ENCODE results near the gene ALOX5AP. TPM values are rescaled to one million over a fixed set of nuclear protein-coding genes. Genes with fewer than 3 reads are reported as not detected.
A peak's percentile ranks its signal among the peaks of the same experiment; 100 is the strongest.

ALOX5AP gene
- total RNA-seq, 2 experiments from 2014 or later = 40.5 to 42.2 TPM

DNA sequence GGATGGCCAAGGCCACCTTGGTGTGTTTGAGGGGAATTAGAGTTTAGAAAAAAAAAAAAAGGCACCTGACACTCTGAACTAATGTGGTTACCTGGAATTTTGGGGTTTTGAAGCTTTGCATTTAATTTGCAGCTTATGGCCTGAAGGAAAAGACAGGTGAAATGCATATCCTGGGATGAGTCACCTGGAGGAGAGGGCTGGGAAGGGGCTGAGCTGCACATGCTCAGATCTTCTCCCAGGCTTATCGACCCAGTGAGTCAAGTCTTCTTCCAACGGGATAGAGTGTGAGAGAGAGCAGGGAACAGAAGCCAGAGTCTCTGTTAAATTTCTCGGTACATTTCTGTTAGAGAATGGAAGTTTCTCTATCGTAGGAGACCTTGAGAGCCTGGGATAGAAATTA lies 29.7 kb upstream of the ALOX5AP start:
- H3K4me1 Mint-ChIP-seq (ENCODE audit: low read depth) = no peaks in the 10 kb centered on the region
- H3K36me3 Mint-ChIP-seq (ENCODE audit: low read depth) = no peaks in the 10 kb centered on the region
- TF ChIP-seq, protein P1, sequence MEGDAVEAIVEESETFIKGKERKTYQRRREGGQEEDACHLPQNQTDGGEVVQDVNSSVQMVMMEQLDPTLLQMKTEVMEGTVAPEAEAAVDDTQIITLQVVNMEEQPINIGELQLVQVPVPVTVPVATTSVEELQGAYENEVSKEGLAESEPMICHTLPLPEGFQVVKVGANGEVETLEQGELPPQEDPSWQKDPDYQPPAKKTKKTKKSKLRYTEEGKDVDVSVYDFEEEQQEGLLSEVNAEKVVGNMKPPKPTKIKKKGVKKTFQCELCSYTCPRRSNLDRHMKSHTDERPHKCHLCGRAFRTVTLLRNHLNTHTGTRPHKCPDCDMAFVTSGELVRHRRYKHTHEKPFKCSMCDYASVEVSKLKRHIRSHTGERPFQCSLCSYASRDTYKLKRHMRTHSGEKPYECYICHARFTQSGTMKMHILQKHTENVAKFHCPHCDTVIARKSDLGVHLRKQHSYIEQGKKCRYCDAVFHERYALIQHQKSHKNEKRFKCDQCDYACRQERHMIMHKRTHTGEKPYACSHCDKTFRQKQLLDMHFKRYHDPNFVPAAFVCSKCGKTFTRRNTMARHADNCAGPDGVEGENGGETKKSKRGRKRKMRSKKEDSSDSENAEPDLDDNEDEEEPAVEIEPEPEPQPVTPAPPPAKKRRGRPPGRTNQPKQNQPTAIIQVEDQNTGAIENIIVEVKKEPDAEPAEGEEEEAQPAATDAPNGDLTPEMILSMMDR (IDR thresholded peaks at IDR 0.05) = no peak
- H3K27me3 Mint-ChIP-seq = no peaks in the 10 kb centered on the region
- no peak overlapping the region for H3K4me3 Mint-ChIP-seq
- ATAC-seq (no peak), DNase-seq (no peak)
- intact Hi-C loops (cut with micrococcal nuclease) = no loop called here
- H3K9me3 Mint-ChIP-seq = no peaks in the 10 kb centered on the region
- POLR2A ChIA-PET = interaction anchor here (0.7 kb wide), 1 partner anchor 8 kb away, joined by 3 read pairs; no protein-coding TSS in a partner anchor
- CTCF ChIA-PET = no interaction called here
- H3K27ac Mint-ChIP-seq = no peak overlapping the region

DNA sequence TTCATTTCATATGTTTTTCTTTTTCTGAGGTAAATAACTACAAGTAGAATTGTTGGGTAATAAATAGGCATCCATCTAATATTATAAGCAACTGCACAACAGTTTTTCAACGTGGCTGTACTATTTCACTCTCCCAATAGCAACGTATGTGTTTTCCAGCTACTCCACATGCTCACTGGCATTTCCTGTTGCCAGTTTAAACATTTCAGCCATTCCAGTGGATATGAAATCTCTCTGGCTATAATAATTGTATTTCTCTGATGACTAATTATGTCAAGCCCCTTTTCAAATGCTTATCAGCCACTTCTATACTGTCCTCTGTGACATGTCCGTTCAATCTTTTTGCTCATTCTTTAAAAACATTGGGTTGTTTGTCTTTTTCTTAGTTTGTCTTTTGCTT lies 26.8 kb upstream of the ALOX5AP start:
- intact Hi-C loops (cut with micrococcal nuclease) = no loop called here
- DNase-seq (no peak), ATAC-seq (no peak)
- H3K36me3 Mint-ChIP-seq (ENCODE audit: low read depth) = no peaks in the 10 kb centered on the region
- peaks cover 12% of the 10 kb centered on the region for H3K4me1 Mint-ChIP-seq (ENCODE audit: low read depth)
- POLR2A ChIA-PET = no interaction called here
- no peak overlapping the region for H3K4me3 Mint-ChIP-seq
- H3K27ac Mint-ChIP-seq = no peak overlapping the region
- no peaks in the 10 kb centered on the region for H3K9me3 Mint-ChIP-seq
- no peaks in the 10 kb centered on the region for H3K27me3 Mint-ChIP-seq
- CTCF ChIA-PET = interaction anchor here (1.3 to 1.7 kb wide), 2 partner anchors 26 to 95 kb away, joined by 3 to 5 read pairs; no protein-coding TSS in a partner anchor
- TF ChIP-seq, protein P1 (IDR thresholded peaks at IDR 0.05) = no peak

DNA sequence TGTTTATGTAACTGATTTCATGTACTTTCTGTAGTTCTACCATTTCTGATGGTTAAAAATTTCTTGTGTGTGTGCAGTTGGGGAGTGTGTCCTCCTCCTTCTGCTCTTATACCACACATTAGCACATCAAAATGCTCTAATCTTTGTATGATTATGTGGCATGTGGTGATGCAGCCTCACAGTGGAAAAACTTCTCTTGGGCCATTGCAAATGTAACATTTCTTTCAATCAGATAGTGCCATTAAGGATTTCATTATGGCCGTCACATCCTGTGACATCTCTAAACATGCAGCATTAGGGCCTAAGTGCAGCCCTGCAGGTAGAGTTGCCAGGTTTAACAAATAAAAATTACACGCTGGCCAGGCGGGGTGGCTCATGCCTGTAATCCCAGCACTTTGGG lies 24.9 kb upstream of the ALOX5AP start:
- ChIA-PET CTCF (no interaction called here), POLR2A (no interaction called here)
- DNase-seq (no peak), ATAC-seq (no peak)
- H3K27ac Mint-ChIP-seq = no peak overlapping the region
- peaks cover 12% of the 10 kb centered on the region for H3K4me1 Mint-ChIP-seq (ENCODE audit: low read depth)
- no peak overlapping the region for H3K4me3 Mint-ChIP-seq
- H3K36me3 Mint-ChIP-seq (ENCODE audit: low read depth) = no peaks in the 10 kb centered on the region
- intact Hi-C loops (cut with micrococcal nuclease) = no loop called here
- no peaks in the 10 kb centered on the region for H3K9me3 Mint-ChIP-seq
- TF ChIP-seq, protein P1 (IDR thresholded peaks at IDR 0.05) = no peak
- no peaks in the 10 kb centered on the region for H3K27me3 Mint-ChIP-seq

DNA sequence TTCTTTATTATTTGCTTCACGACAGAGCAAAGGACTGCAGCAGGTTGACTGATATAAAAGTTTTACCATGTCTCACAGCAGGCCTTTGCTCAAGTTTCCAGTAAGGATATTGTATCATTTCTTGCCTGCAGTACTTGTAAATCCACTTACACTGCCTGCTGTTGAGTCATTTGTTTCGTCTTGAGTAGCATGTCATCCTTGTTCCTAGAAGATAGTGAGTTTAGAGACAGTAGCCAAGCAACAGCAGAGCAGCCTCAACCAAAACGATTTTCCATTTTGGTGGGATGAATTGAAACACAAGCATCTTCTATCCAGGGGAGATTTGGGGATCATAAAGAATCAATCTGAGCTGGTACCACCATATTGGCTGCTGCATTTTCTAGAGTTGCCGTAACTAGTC lies 24.0 kb upstream of the ALOX5AP start:
- intact Hi-C loops (cut with micrococcal nuclease) = no loop called here
- DNase-seq (no peak), ATAC-seq (peak; percentile 61)
- Mint-ChIP-seq H3K27ac (no peak overlapping the region), H3K9me3 (no peaks in the 10 kb centered on the region), H3K4me1 (ENCODE audit: low read depth) (peaks cover 12% of the 10 kb centered on the region), H3K4me3 (no peak overlapping the region), H3K27me3 (no peaks in the 10 kb centered on the region), H3K36me3 (ENCODE audit: low read depth) (no peaks in the 10 kb centered on the region)
- ChIA-PET POLR2A (no interaction called here), CTCF (no interaction called here)
- TF ChIP-seq, protein P1 (IDR thresholded peaks at IDR 0.05) = no peak

DNA sequence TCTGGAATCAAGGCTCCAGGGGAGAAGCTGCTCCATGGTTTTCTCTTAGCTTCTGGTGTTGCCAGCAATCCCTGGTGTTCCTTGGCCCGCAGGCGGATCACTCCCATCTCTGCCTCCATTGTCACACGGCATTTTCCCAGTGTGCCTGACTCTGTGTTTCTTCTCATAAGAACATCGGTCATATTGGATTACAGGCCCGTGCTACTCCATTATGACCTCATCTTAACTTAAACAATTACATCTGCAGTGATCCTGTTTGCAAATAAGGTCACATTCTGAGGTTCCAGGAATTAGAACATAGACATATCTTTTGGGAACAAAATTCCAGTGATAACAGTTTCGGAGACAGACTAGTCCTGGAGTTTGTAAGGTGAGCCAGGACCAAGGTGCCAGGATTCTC lies 23.5 kb upstream of the ALOX5AP start:
- TF ChIP-seq, protein P1 (IDR thresholded peaks at IDR 0.05) = no peak
- CTCF ChIA-PET = no interaction called here
- Mint-ChIP-seq H3K4me3 (no peak overlapping the region), H3K9me3 (no peaks in the 10 kb centered on the region), H3K27ac (no peak overlapping the region), H3K36me3 (ENCODE audit: low read depth) (no peaks in the 10 kb centered on the region), H3K27me3 (no peaks in the 10 kb centered on the region), H3K4me1 (ENCODE audit: low read depth) (peaks cover 12% of the 10 kb centered on the region)
- POLR2A ChIA-PET = no interaction called here
- no peak for DNase-seq
- no peak for ATAC-seq
- intact Hi-C loops (cut with micrococcal nuclease) = no loop called here

Data from activated CD8-positive, alpha-beta T cell treated with anti-CD3 and anti-CD28 coated beads for 36 hours (primary cell).